Measurements from ENCODE around the gene CFAP206.

- TF ChIP-seq CTCF (IDR thresholded peaks at IDR 0.05; ENCODE audit: low read depth, low read length) (no peak), POLR2A (IDR thresholded peaks at IDR 0.05; ENCODE audit: extremely low read depth, insufficient read length) (no peak)
These were observed 966 bp downstream of the CFAP206 start for GRCh38 chr6:87408721-87409155.
